ENCODE results near the gene PGAM1.

DNA sequence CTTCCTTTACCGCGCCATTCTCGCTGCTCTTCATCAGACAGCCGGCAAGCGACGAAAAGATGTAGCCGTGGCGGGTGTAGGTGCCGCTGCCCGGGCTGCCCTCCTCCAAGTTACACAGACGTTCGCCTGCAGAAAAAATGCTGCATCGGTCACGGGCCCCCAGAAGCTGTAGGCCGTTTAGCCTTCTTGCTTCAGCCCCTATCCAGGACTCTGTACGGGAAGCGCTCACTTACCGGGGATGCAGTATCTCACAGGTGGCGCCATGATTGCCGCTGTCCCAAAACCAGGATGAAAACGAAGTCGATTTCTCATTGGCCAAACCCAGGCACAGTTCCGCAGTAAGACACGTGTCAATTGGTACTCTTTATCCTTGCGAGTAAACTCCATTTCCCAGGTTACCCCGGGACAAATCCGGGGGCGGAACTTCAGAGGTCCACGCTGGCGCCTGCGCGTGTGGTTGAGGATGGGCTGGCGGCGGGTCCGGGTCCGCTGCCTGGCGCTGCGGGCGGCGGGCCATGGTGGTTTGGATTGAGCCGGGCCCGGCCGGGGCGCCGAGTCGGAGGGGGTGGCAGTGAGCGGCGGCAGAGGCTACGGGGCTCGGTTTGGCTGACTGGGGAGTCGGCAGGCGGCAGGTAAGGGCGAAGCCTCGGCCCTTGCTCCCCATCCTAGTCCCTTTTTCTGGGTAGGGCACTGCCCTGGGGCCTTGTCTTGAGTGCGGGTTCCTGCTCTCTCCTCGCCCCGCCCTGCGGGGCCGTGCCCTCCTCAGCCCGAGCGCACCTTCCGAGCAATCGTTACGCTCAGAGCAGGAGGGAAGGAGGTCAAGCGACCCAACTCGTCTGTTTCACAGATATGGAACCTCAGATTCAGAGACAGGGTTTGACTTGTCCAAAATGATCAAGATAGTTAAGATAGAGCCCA lies 20.0 kb downstream of the PGAM1 start, which contains the start of the genes EXOSC1 and ZDHHC16:
- TF ChIP-seq, protein P1, sequence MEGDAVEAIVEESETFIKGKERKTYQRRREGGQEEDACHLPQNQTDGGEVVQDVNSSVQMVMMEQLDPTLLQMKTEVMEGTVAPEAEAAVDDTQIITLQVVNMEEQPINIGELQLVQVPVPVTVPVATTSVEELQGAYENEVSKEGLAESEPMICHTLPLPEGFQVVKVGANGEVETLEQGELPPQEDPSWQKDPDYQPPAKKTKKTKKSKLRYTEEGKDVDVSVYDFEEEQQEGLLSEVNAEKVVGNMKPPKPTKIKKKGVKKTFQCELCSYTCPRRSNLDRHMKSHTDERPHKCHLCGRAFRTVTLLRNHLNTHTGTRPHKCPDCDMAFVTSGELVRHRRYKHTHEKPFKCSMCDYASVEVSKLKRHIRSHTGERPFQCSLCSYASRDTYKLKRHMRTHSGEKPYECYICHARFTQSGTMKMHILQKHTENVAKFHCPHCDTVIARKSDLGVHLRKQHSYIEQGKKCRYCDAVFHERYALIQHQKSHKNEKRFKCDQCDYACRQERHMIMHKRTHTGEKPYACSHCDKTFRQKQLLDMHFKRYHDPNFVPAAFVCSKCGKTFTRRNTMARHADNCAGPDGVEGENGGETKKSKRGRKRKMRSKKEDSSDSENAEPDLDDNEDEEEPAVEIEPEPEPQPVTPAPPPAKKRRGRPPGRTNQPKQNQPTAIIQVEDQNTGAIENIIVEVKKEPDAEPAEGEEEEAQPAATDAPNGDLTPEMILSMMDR (conservative IDR thresholded peaks at IDR 0.05), result no peak; the same call in 1 of the 2 replicates
- peak; percentile 96 for TF ChIP-seq ZFX (IDR thresholded peaks at IDR 0.05)

Data from C4-2B (cell line).